Pons (tissue), 1 donor: ENCODE data around the gene SUGCT.
"Not testable (repeated sequence)": the region's sequence is repeated elsewhere in the genome, so short reads cannot be mapped to it uniquely, and the experiment has no call there.

Experiments used
- DNase-seq: peaks from one replicate; pipeline ENCODE4 v3.0.0-alpha.2; 2016; ENCODE audit warnings: low spot score

Gene SUGCT

GRCh38 chr7:40405991-40406390, 271.2 kb downstream of the SUGCT start:
- DNase-seq: no peak

DNA sequence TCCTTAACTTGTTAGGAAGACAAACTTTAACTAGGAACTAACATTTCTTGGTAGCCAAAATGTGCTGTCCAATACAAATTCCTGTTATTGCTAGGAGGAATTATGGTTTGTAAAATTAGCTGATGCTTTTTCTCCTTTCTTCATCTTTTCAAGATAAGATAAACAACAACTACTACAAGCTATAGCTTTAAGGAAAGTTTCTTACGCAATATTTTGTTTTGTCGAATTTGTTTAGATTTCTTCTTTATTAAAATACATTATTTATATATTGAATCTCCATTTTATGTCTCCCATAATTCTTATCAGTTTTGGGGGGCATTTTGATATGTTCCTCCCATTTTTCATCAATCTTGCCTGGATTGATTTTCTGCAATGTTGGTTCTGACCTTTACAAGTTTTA, 277.5 kb downstream of the SUGCT start:
- DNase-seq: no peak

GRCh38 chr7:40414704-40415103, 279.9 kb downstream of the SUGCT start:
- DNase-seq: not testable (repeated sequence)

- no peak for DNase-seq
These were observed 283.6 kb downstream of the SUGCT start for GRCh38 chr7:40418448-40418847.

DNA sequence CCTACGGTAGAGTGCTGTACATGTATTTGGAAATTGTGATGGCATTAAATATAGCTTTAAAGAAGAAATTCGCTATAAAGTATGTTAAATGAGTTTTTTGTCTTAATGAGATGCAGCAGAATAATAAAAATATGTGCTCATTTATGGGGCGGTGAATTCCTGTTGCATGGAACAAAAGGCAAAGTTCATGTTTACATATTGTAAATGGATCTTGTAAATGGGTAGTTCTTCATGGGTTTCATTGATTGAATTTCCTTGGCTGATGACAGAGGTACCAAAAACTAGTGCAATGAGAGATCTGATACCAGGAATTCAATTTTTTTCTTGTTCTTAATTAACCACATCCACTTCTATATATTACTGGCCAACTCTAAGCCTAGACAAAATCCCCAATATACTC, 284.2 kb downstream of the SUGCT start:
- no peak for DNase-seq

GRCh38 chr7:40419806-40420205, 285.0 kb downstream of the SUGCT start:
- DNase-seq: peak; percentile 38

GRCh38 chr7:40421433-40421832, 286.6 kb downstream of the SUGCT start:
- no peak for DNase-seq

- DNase-seq: no peak
These were observed 290.9 kb downstream of the SUGCT start for GRCh38 chr7:40425696-40426095.

DNA sequence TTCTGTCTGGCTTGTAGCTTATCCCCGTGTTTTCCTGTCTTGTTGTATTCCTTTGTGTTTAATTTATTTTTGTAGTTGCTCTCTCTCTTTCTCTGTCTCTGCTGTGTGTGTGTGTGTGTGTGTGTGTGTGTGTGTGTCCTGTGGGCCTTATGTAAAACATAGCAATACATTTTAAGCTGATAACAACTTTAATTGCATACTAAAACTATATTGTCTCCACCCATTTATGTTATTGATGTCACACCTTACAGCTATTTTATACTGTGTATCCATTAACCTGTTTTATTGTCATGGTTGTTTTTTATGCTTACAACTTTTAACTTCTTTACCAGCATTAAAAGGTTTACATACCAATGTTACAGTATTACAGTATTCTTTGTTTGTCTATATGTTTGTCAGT, 293.6 kb downstream of the SUGCT start:
- no peak for DNase-seq

GRCh38 chr7:40429826-40430225, 295.0 kb downstream of the SUGCT start:
- DNase-seq: no peak

GRCh38 chr7:40432046-40432445, 297.2 kb downstream of the SUGCT start:
- DNase-seq: no peak

GRCh38 chr7:40436710-40437109, 301.9 kb downstream of the SUGCT start:
- DNase-seq: no peak

DNA sequence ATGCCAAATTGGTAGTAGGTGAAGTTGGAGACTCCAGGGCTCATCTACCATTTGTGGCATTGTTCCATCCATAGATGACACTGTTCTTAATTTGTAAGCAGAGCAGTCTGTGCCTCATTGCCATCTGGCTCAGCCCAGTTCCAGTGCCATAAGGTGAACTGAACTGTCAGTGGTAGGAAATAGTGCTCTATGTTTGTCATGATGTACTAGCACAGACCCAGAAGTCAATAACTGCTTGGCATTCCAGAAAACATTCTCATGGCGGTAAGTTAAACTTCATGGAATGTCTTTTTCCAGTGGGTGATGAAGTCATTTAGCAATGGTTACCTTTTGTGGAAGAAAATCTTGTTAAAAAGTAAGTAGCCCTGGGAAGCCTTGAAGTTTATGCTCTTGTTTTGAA, 302.7 kb downstream of the SUGCT start:
- peak; percentile 13 for DNase-seq

DNA sequence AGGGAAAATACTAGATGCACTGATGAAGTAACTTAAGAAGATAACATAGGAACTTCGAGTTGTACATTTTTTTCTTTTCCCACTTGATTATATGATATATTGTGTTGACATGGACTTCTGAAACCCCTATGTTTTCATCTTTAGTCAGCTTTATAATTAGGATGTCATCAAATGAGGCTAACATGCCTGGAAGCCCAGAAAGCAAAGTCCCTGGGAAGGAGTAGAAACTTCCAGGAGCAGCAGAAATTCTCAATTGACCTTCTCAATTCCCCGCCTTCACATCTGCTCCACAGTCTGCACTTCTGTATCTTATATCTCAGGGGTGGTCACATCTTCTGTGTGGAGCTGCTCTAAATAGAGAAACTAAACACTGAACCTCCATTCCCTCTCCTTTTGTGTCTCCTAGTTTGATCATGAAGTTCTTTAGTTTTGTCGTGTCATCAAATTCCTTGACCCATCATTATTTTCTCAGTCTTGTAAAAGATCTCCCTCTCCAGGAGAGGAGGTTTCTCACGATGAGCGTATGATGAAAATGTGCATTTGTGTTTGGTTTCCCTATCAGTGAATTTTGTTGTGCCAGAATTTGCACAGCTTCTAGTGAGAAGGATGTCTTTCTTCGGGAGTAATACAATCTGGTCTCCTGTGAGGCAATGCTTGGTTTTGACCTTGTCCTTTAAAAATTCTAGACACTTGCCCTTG, 303.3 kb downstream of the SUGCT start:
- DNase-seq: no peak

DNA sequence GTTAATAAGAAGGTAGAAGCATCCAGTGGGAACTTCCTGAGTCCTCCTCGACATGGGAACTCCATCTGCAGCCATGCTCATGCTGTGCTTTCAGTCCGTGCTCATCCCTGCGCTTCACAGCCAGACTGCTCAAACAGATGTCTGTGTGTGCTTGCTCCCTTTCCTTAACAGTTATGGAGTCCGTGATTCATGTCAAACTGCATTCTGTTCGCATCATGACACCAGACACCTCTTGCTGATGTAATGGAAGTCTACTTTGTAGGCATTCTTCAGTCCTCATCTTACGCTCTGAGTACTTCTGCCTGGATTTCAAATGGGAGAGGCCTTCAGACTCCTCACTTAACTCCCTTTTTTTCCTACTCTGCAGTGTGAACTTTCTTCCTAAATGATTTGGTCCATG, 304.9 kb downstream of the SUGCT start:
- DNase-seq: no peak

- no peak for DNase-seq
These were observed 312.5 kb downstream of the SUGCT start for GRCh38 chr7:40447345-40447744.

DNA sequence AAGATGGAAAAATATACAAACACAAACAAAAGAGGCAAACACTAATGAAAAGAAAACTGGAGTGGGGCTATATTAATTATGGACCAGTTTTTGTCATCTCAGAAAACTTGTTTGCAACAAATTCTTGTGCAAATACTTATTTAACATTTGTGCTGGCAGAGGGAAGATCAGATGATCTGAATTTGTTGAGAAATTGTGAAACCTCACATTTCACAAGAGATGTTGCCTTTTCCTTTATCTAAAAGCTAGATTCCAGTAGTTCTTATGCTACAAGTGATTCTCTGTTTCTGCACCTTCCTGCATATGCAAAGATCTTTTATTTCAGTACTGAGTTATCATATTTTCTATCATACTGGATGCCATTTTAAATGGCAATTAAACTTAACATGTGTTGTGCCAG, 320.7 kb downstream of the SUGCT start:
- no peak for DNase-seq

DNA sequence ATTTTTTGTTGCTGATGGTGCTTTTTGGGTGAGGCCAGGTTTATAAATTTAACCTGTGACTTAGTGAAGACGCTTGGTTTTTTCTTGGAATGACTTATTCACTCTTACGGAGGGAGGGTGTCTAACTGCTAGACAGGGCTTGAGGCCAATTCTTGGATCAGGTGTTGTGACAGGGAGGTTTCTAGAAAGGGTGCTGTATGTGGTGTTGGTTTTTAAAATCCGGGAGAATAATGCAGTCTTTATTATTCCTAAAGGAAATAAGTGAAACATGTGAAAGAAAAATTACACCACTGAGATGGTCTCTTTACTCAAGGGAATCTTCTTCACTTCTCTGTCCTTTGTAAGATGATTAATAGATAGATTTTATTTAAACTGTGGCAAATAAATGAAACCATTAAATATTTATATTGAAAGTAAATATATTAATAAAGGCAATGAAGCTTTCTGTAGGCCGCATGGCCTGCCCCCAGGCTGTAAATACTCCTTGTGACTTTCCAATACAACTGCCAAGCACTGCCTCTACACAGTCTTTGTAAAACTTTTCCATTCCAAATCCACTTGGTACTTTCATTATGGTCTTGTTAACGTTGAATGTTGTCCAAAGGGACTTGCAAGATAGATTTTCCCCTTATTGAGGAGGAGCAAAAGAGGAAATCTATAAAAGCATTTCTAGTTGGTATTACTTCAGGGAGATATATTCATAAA, 323.1 kb downstream of the SUGCT start:
- DNase-seq: no peak

DNA sequence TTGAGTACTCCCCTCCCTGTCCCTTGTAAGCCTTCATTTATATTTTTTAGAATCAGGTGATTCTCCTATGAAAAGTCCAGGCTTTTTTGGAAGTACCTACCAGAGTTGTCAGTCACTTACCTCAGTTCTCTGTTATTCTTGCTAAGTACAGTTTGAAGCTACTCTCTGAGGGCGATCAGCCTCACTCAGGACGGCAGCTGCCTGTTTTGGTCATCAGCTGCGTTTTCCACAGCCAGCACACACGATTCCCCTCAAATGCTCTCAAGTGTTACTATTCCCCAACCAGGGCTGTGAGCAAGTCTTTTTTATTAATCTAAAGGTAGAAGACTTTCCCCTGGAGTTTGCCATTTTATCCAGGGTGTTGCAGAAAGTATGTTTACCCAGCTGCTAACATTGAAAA, 328.6 kb downstream of the SUGCT start:
- no peak for DNase-seq

DNA sequence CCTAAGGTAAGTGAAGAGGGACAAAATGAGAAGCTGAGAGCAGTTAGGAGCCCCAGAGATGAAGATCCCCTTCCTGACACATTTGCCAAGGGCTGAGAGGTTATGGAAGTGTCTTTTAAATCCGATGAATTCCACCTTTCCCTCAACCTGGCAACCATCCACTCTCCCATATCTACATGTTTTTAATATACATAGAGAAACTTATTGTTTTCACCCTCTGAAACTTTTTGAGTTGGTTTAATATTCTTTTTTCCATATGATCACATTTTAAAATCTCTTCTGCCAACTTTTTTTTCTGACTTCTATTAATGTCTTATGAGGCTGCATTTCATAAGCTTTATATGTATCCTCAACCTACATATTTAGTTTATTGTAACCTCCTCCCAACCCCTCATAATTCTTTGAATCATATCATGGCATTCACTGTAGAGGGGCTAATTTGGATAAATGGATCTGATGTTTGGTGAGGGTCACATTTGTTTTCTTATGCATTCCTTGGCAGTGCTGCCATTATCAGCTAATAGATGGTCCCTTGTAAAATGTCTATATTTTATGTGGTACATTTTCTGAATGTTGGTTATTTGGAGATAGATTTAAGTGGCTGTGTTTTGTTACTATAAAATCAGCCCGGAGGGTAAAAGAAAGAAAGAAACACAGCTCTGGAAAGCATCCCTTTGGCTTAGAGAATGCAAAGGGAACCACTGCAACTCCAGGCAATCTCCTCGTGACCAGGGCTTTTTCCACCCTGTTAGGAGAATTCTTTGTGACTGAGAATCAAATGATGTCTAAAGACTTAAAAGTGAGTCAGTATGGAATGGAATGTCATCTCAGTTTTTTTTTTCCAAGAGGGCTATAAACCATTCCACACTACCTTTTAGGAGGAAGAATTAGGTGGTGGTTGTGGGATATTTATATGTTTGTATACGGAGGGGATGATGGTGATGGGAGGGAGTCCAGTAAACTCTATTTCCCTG, 334.4 kb downstream of the SUGCT start:
- no peak for DNase-seq

- DNase-seq: no peak
These were observed 335.3 kb downstream of the SUGCT start for GRCh38 chr7:40470091-40470592.

DNA sequence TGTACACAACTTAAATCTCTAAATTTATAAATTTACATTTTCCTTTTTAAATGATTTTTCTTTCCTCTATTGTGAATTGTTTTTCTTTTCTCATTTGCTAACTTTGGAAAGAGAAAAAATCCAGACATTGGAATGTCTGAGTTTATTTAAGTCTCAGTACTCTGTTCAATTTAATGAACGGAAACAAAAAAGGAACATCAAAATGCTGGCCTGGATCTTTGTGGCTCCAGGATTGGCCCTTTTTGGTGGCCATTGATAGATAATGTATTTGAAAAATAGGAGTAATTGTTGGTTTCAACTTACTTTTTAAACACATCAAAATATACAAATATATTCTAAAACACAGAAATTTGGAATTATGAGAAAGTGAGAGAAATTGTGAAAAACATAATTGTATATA, 336.0 kb downstream of the SUGCT start:
- no peak for DNase-seq
